NCI-H748 treated with DMSO at 0.1 percent for 48 hours (cell line): ENCODE results near the gene HTRA1.
A peak's percentile ranks its signal among the peaks of the same experiment; 100 is the strongest.

Experiments
- DNase-seq: peaks from one replicate; lab custom pipeline; 2025; lab: John Stamatoyannopoulos, UW

The HTRA1 gene

GRCh38 chr10:122495406-122496340, 34.3 kb downstream of the HTRA1 start:
- DNase-seq, result no peak

- no peak for DNase-seq
These were observed 35.9 kb downstream of the HTRA1 start for GRCh38 chr10:122497241-122497640.

DNA sequence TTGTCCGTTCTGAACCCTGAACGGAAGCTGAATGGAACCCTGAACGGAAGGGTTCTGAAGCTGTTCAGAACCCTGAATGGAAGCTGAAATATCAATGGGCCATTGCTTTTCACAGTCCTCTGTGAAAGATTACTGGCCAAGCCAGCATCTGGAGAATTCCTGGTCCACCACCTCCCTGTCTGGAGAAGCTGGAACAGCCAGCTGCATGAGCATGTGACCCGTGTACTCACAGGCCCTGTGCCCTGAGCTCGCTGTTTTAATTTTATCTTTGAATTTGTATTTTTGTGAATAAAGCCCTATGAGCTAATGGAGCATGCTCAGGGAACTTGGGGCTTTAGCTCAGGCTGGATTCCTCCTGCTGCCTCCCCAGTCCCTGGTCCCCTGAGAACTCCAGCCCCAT, 37.2 kb downstream of the HTRA1 start:
- no peak for DNase-seq

DNA sequence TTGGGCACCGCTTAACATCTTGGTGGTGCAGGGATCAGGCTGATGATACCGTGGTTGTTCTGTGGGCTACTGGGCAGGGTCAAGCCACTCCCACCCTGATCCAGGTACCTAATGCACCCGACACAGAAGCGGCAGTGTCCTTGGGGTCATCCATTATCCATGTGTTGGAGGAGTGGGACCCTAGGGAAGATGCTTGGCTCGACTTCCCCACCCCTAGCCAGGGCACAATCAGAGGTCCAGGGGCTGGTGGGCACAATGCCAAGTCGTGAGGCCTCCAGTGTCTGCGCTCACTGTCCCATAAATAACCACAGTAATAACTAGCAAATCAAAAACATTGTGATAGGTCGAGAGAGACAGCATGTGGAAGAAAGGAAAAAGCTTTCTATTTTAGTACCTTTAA, 37.7 kb downstream of the HTRA1 start:
- DNase-seq, result no peak

DNA sequence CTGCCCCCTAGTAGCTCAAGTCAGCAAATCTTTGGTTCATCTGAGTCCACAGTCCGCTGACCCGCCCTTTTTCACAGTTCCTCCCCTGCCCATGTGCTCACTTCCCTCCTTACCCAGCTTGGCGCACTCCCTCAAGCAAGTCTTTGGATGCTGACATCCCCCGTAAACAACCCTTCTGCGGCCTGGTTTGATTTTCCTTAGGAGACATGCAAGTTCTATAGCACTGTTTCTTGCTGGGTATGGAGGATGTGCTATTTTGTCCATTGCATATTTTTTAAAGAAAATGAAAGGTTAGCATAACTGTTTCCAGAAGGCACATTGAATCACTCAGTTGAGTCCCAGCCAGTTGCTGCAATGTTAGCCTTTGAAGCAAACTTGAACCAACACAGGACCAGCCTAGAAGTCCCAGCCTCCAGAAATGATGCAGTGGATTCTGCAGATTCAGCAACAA, 38.2 kb downstream of the HTRA1 start:
- DNase-seq, result no peak

DNA sequence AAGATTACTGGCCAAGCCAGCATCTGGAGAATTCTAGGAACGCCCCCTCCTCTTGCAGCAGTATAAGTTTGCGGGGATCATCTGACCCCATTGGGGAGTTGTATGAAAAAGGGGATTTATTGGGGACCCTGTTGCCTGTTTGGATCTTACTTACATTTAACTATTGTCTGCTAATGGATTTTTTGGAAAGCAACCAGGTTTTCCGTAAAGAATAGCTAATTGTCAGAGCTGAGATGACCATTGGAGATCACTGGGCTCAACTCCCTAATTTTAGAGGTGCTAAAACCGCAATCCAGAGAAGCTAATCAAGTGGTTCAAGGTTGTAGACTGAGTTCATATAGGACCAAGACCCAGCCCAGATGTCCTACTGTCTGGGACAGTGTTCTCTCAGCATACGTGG, 38.8 kb downstream of the HTRA1 start:
- no peak for DNase-seq

- DNase-seq, result no peak
These were observed 39.4 kb downstream of the HTRA1 start for GRCh38 chr10:122500726-122501125.

GRCh38 chr10:122503012-122503411, 41.7 kb downstream of the HTRA1 start:
- DNase-seq, result no peak

GRCh38 chr10:122503886-122504609, 42.7 kb downstream of the HTRA1 start:
- DNase-seq, result no peak

DNA sequence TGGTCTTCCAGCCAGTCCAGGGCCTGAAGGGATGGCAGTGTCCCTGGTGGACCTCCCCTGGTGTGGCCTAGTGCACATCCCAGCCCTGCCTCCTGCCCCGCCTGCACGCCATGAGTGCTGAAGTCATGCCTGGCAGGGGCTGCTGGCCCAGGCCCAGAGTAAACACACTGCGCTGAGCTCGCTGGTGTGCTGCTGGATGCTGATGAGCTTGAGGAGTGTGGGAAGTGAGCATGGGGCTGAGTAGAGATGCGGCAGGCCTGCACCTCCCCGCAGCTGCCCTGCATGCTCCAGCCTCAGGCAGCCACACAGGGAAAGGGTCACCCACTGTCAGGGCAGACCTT, 43.2 kb downstream of the HTRA1 start:
- peak; percentile 6 for DNase-seq

GRCh38 chr10:122505011-122505410, 43.7 kb downstream of the HTRA1 start:
- no peak for DNase-seq

GRCh38 chr10:122505885-122506645, 44.7 kb downstream of the HTRA1 start:
- DNase-seq, result no peak

DNA sequence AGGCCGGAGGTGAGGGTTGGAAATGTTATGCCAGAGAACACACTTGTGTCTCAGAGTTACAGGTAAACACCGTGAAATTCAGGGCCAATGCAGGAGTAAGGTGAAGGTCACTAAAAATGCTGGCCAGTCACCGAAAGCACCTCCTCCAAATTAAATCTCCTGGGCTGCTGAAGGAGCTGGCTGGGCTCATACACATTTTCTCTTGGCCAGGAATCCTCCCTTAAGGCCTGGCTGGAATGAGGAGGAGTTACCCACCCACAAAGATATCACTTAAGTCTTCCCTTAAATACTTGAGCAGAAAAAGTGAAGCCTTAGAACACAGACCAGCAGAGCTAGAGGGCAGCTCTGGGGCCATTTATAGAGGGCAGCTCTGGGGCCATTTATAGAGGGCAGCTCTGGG, 46.3 kb downstream of the HTRA1 start:
- no peak for DNase-seq

- DNase-seq, result no peak
These were observed 46.7 kb downstream of the HTRA1 start for GRCh38 chr10:122508021-122508420.

DNA sequence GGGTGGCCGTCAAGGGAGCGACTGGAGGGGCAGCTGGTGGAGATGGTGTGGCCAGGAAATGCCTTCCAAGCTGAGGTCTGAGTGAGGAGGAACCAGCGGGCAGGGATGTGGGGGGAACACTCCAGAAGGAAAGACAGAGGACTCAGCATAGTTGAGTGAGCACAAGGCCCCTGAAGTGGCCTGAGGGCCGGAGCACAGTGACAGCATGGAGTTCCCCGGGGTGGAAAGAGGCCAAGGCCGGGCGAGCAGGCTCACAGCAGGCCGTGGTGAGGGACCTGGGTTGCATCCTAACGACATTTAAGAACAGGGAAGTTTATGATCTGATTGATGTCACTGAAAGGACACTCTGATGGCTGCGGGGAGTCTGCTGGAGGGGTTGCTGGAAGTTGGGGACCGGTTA, 48.0 kb downstream of the HTRA1 start:
- DNase-seq, result no peak

DNA sequence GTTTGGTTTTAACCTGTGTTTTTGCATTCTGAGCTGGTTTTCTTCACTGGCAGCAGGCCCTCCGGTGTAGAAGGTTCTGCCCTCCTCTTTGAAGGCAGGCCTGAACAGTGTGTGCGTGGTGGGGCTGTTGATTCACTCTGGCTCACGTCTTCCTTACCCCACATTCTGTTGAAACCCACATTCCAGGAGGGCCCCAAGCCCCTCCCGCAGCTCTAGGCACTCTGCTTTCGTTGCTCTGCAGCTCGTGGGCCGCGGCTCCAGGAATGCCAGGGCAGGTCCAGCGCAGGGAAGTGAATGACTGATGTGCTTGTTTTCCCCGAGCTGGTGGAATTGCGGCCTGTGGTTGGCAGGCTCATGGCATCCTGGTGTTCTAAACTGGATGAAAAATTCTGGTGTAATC, 49.0 kb downstream of the HTRA1 start:
- DNase-seq, result no peak

- DNase-seq, result no peak
These were observed 49.4 kb downstream of the HTRA1 start for GRCh38 chr10:122510736-122511135.

GRCh38 chr10:122513053-122513452, 51.7 kb downstream of the HTRA1 start:
- DNase-seq, result no peak

GRCh38 chr10:122514045-122514840, 52.9 kb downstream of the HTRA1 start:
- DNase-seq, result no peak

- no peak for DNase-seq
These were observed 53.7 kb downstream of the HTRA1 start for GRCh38 chr10:122515022-122515424.

GRCh38 chr10:122515588-122516231, 54.4 kb downstream of the HTRA1 start:
- no peak for DNase-seq
